ENCODE data around the gene ZDHHC8.

Gene ZDHHC8

GRCh38 chr22:20091690-20092476 lies 39.7 kb upstream of the ZDHHC8 start:
- ChIA-PET POLR2A (no interaction called here), CTCF (interaction anchor here (1.0 kb wide), 1 partner anchor 9 kb away, joined by 3 read pairs; no protein-coding TSS in a partner anchor)
- no peak for DNase-seq (ENCODE audit: extremely low spot score)
- TF ChIP-seq CTCF (IDR thresholded peaks at IDR 0.05; ENCODE audit: control extremely low read depth, extremely low read depth, low read depth, missing control alignments), result no peak

GRCh38 chr22:20092477-20092854 lies 39.1 kb upstream of the ZDHHC8 start:
- CTCF ChIA-PET, result no interaction called here
- DNase-seq (ENCODE audit: extremely low spot score), result no peak
- no peak for TF ChIP-seq CTCF (IDR thresholded peaks at IDR 0.05; ENCODE audit: control extremely low read depth, extremely low read depth, low read depth, missing control alignments)
- POLR2A ChIA-PET, result no interaction called here

- no peak for TF ChIP-seq CTCF (IDR thresholded peaks at IDR 0.05; ENCODE audit: control extremely low read depth, extremely low read depth, low read depth, missing control alignments)
- ChIA-PET POLR2A (no interaction called here), CTCF (interaction anchor here (0.9 to 1.6 kb wide), 2 partner anchors 8 to 17 kb away, joined by 4 to 6 read pairs; no protein-coding TSS in a partner anchor)
- DNase-seq (ENCODE audit: extremely low spot score), result no peak
These were observed 38.0 kb upstream of the ZDHHC8 start for GRCh38 chr22:20093418-20094196.

GRCh38 chr22:20094197-20094807 lies 37.3 kb upstream of the ZDHHC8 start:
- POLR2A ChIA-PET, result interaction anchor here (0.6 kb wide), 1 partner anchor 433 kb away, joined by 3 read pairs; no protein-coding TSS in a partner anchor
- CTCF ChIA-PET, result interaction anchor here (0.9 to 1.7 kb wide), 3 partner anchors 9 to 27 kb away, joined by 4 to 6 read pairs (median 5); no protein-coding TSS in a partner anchor
- TF ChIP-seq CTCF (IDR thresholded peaks at IDR 0.05; ENCODE audit: control extremely low read depth, extremely low read depth, low read depth, missing control alignments), result no peak
- no peak for DNase-seq (ENCODE audit: extremely low spot score)

GRCh38 chr22:20095521-20095920 lies 36.1 kb upstream of the ZDHHC8 start:
- POLR2A ChIA-PET, result no interaction called here
- CTCF ChIA-PET, result interaction anchor here (1.7 kb wide), 1 partner anchor 28 kb away, joined by 5 read pairs; no protein-coding TSS in a partner anchor
- TF ChIP-seq CTCF (IDR thresholded peaks at IDR 0.05; ENCODE audit: control extremely low read depth, extremely low read depth, low read depth, missing control alignments), result no peak
- DNase-seq (ENCODE audit: extremely low spot score), result no peak
